Fibroblast of skin of scalp (primary cell): ENCODE data around the gene SLC24A2.

Experiments
- DNase-seq: peaks from one replicate; pipeline ENCODE4 v3.0.0-alpha.2; 2013

Gene SLC24A2

GRCh38 chr9:19757745-19758144 lies 31.1 kb downstream of the SLC24A2 start:
- no peak for DNase-seq

- no peak for DNase-seq
Measured at GRCh38 chr9:19754921-19755320, 33.9 kb downstream of the SLC24A2 start.

- no peak for DNase-seq
Measured at GRCh38 chr9:19748278-19749126, 40.3 kb downstream of the SLC24A2 start.

GRCh38 chr9:19746223-19746622 lies 42.6 kb downstream of the SLC24A2 start:
- no peak for DNase-seq

GRCh38 chr9:19741178-19741577 lies 47.7 kb downstream of the SLC24A2 start:
- DNase-seq, result no peak
